SK-N-MC (cell line): ENCODE measurements around the gene SP2.

Experiments
- DNase-seq: peaks from one replicate; pipeline ENCODE4 v3.0.0-alpha.2; 2011; ENCODE audit warnings: low read depth, low spot score
- H3K27ac ChIP-seq: fragments of 200-600 bp; sonication (generic); 2 replicates; pipeline ENCODE4 v1.5.1; 2016; ENCODE audit warnings: mixed run types
- H3K36me3 ChIP-seq: fragments of 200-600 bp; sonication (generic); 2 replicates; pipeline ENCODE4 v1.6.1; 2017; ENCODE audit warnings: antibody characterized with exemption, low read length, mixed read lengths; ENCODE audit not compliant: insufficient read depth
- H3K4me3 ChIP-seq: fragments of 200-600 bp; sonication (generic); 2 replicates; pipeline ENCODE4 v1.5.1; 2016
- H3K9ac ChIP-seq: fragments of 200-600 bp; sonication (generic); 2 replicates; pipeline ENCODE4 v1.8.0; 2017; ENCODE audit warnings: mixed run types, mixed read lengths; ENCODE audit not compliant: insufficient read length
- H3K9me3 ChIP-seq: fragments of 200-600 bp; sonication (generic); 2 replicates; pipeline ENCODE4 v1.6.1; 2017; ENCODE audit warnings: low read depth, mild to moderate bottlenecking, antibody characterized with exemption, low read length, moderate library complexity, mixed read lengths
- EZH2 ChIP-seq: fragments of 200-600 bp; sonication (generic); IDR thresholded peaks from one replicate; pipeline ENCODE4 v1.6.1; 2017; ENCODE audit warnings: antibody characterized with exemption
- FOXP2 ChIP-seq: optimal IDR thresholded peaks from 2 replicates; pipeline ENCODE3; 2011; ENCODE audit warnings: mild to moderate bottlenecking, moderate library complexity; ENCODE audit not compliant: insufficient read depth; ENCODE audit errors: extremely low read length, control extremely low read depth
- POLR2AphosphoS5 ChIP-seq: IDR thresholded peaks from 2 replicates; pipeline ENCODE4 v1.6.1; 2012; ENCODE audit warnings: mild to moderate bottlenecking, low read depth, low read length, borderline replicate concordance

The SP2 gene

DNA sequence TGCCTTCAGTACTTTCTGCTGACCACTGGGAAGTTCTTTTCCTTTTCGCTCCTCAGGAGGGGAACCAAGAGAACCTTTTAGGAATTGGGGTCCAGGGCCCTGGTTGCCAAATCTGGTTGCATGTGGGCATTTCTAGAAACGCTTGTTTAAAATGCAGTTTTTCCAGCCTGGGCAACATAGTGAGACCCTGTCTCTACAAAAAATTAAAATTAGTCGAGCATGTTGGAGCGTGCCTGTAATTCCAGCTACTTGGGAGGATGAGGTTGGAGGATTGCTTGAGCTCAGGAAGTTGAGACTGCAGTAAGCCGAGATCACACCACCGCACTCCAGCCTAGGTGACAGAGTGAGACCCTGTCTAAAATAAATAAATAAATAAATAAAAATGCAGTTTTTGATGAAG, 46.5 kb downstream of the SP2 start:
- H3K9me3 ChIP-seq, result no peaks in the 10 kb centered on the region
- TF ChIP-seq POLR2AphosphoS5 (no peak), EZH2 (no peak), FOXP2 (no peak)
- H3K36me3 ChIP-seq, result no peaks in the 10 kb centered on the region; the same call in 1 of the 2 replicates
- peak overlapping the region; percentile 87 for H3K4me3 ChIP-seq
- H3K27ac ChIP-seq, result no peak overlapping the region
- no peak overlapping the region for H3K9ac ChIP-seq
- no peak for DNase-seq

DNA sequence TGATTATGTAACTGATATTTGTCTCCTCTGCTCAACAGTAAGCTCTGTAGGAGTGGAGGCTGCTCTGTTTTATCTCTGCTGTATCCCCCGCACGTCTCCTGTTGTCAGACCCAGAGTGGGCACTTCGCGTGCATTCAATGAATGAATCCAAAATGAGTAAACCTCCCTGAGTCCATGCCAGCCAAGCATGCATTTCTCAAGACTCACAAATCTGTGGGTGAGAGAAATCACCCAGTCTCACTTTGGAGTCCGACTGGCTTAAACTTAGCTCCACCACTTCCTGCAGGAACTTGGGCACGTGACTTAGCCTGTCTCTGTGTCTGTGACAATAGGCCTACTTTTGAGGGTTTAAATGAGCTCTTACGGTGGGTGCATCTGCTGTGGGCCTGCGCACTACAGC, 49.0 kb downstream of the SP2 start:
- Histone ChIP-seq H3K27ac (no peak overlapping the region), H3K9ac (no peak overlapping the region), H3K9me3 (no peaks in the 10 kb centered on the region), H3K36me3 (no peaks in the 10 kb centered on the region; the same call in 1 of the 2 replicates), H3K4me3 (no peak overlapping the region)
- TF ChIP-seq POLR2AphosphoS5 (no peak), EZH2 (no peak), FOXP2 (no peak)
- no peak for DNase-seq

DNA sequence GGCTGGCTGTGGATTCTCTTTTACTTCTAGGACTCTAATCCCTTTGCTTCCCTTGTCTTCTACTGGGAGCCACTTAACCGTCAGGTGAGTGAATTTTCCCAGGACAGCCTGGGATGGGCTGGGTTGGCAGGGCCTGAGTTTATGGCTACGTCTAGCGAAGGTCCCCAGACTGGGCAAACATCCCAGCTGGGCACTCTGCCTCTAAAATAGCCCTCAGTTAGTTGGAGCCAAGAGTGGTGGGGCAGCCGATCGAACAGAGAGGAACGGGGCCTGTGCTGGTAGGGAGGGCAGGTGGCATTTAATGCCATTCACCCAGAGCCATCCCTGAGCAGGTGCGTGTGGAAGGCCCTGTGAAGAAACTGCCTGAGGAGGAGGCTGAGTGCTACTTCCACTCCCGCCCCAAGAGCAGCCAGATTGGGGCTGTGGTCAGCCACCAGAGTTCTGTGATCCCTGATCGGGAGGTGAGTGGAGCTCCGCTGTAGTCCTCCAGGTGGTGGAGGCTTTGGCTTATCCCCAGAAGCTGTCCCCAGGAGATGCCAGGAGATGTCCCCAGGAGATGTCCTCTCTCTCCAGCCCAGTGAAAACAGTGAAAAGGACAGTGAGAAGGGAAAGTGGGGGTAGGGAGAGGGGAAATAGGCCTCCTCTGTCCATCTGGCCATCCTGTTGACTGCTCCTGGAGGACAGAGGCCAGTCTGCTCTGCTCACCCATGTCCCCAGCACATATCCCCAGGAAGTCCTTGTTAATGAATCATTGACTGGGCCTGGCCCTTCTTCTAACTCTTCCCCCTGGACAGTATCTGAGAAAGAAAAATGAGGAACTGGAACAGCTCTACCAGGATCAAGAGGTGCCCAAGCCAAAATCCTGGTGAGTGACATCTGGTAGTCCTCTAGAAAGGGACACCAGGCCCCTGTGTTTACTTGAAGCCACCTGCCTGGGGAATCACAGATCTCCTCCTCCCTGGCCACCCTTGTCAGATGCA, 49.8 kb downstream of the SP2 start:
- TF ChIP-seq FOXP2 (no peak), EZH2 (no peak)
- Histone ChIP-seq H3K9me3 (no peaks in the 10 kb centered on the region), H3K27ac (no peak overlapping the region), H3K4me3 (no peak overlapping the region), H3K9ac (no peak overlapping the region), H3K36me3 (no peaks in the 10 kb centered on the region; the same call in 1 of the 2 replicates)
- DNase-seq, result no peak

DNA sequence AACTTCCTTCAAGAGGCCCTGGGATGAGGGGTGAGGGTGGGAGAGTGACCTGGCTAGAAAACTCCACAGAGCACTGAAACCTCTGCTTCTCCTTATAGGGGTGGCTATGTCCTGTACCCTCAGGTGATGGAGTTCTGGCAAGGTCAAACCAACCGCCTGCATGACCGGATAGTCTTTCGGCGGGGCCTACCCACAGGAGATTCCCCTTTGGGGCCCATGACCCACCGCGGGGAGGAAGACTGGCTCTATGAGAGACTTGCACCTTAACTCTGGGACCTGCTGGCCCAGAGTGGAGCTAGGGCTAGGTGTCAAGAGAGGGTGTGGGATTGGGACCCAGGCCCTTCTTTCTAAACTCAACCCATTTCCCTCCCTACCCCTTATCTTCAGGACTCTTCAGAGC, 50.5 kb downstream of the SP2 start:
- H3K27ac ChIP-seq, result no peak overlapping the region
- TF ChIP-seq FOXP2 (no peak), POLR2AphosphoS5 (no peak), EZH2 (no peak)

DNA sequence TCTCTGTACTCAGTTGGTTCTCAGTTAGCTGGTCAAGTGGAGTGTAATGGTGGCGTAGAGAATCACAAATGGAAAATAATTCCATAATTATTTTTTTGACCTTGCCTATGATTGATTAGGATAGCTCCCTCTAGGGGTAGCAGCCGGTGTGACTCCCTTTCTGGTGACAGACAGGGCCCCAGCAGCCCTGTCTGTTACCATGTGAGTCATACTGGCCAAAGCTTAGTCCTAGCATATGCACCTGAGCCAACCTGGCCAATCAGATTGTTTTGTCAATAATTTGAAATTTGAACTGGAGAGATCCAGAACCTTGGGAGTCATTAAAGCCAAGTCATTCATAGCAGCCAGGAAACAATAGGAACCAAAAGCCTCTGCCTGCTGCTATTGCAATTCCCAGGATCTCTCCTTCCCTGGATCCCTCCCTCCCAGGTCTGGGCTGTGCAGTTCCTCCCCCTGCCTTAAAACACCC, 50.9 kb downstream of the SP2 start:
- no peak overlapping the region for H3K9ac ChIP-seq
- H3K36me3 ChIP-seq, result no peaks in the 10 kb centered on the region; the same call in 1 of the 2 replicates
- no peak overlapping the region for H3K27ac ChIP-seq
- H3K9me3 ChIP-seq, result no peaks in the 10 kb centered on the region
- TF ChIP-seq EZH2 (no peak), FOXP2 (no peak), POLR2AphosphoS5 (no peak)
- H3K4me3 ChIP-seq, result no peak overlapping the region
- DNase-seq, result no peak

More for the DNA sequence above, 50.5 kb downstream of the SP2 start:
- H3K36me3 ChIP-seq, result no peaks in the 10 kb centered on the region; the same call in 1 of the 2 replicates
- no peak for DNase-seq
- H3K4me3 ChIP-seq, result no peak overlapping the region
- H3K9me3 ChIP-seq, result no peaks in the 10 kb centered on the region
- no peak overlapping the region for H3K9ac ChIP-seq

DNA sequence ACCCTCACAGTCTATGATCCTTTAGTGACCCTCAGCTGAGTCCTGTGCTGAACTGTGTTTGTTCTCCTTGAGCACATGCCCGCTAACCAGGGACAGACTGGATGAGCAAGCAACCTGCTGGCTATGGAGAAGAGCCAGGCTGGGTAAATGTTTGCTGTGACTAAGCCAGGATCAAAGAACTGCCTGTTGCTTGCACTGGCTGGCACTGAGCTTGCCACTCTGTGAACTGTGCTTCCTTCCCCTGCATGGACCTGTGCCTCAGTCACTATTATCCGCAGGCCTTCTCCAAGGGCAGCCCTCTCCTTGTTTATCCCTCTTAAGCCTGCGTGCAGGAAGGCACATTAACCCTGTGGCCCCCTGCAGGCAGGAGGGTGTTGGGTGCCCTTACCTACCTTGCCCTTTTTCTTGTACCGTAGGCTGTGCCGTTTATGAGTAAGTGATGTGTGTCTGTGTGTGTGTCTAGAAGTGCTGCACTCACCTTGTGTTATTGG, 52.7 kb downstream of the SP2 start:
- no peak for DNase-seq
- H3K36me3 ChIP-seq, result no peaks in the 10 kb centered on the region; the same call in 1 of the 2 replicates
- no peak overlapping the region for H3K4me3 ChIP-seq
- no peak overlapping the region for H3K27ac ChIP-seq
- H3K9me3 ChIP-seq, result no peaks in the 10 kb centered on the region
- H3K9ac ChIP-seq, result no peak overlapping the region
- TF ChIP-seq POLR2AphosphoS5, result no peak
- no peak for TF ChIP-seq EZH2
- TF ChIP-seq FOXP2, result no peak

DNA sequence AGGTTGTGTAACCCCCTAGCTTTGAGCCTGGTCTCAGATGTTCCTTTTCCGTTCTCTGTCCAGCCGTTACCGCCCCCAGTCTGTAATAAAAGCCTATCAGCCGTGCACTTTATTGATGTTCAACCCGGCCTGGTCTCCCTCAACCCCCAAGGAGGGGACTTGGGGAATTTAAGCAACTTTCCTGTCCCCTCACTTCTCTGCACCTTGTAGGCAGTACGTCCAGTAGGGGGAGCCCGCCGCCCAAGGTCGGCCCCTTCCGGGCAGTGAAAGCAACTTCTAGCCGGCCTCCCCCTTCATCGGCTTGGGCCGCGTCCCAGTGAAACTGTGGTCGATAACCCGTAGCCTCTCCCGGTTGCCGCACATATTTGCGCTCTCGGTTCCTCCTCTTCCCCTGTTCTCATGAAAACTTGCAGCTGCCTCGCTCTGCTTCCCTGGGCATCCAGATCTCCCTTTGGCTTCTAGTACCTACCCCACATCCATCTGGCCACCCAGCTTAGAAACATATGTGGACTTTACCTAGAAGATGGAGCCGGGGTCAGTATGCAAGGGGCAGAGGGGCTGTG, 53.2 kb downstream of the SP2 start:
- TF ChIP-seq EZH2, result no peak
- no peak for TF ChIP-seq FOXP2
- no peak for TF ChIP-seq POLR2AphosphoS5
- Histone ChIP-seq H3K36me3 (no peaks in the 10 kb centered on the region; the same call in 1 of the 2 replicates), H3K9ac (no peak overlapping the region), H3K4me3 (no peak overlapping the region), H3K9me3 (no peaks in the 10 kb centered on the region), H3K27ac (no peak overlapping the region)
- DNase-seq, result no peak

DNA sequence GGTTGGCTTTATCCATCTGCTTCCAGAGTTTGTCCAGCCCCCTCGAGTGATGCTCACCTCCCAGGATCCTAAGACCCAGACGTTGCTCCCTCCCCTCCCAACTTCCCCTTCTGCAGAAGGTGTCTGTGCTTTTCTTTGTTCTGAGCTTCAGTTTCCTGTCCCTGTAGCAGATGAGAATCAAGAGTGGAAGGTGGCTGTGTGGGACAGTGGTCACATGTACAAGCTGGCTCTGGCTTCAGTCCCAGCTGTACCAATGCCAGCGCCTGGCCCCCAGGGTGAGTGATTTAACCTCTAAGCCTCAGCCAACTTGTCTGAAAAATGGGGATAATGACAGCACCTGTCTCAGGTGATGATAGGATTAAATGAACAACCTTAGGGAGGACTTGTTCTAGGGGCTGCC, 53.9 kb downstream of the SP2 start:
- no peak for DNase-seq
- no peaks in the 10 kb centered on the region; the same call in 1 of the 2 replicates for H3K36me3 ChIP-seq
- no peaks in the 10 kb centered on the region for H3K9me3 ChIP-seq
- TF ChIP-seq EZH2 (no peak), FOXP2 (no peak), POLR2AphosphoS5 (no peak)
- H3K4me3 ChIP-seq, result no peak overlapping the region
- H3K9ac ChIP-seq, result no peak overlapping the region
- no peak overlapping the region for H3K27ac ChIP-seq

DNA sequence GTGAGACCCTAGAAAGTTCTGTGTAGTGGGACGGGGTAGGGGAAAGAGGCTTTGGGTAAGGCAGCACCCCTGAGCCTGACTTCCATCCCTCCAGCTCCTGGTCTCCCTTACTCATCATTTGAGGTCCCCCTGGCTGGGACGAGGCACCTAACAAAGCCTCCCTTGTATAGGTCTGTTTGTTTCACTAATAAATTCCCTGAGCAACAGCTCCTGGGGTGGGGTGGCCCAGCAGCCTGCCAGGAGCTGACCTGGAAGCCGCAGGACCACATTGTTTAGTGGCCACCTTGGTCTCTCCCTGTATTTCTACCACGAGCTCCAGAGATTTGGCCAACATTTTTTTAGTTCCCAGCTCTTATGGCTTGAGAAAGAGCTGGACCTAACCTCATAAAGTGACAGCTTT, 54.4 kb downstream of the SP2 start:
- H3K9ac ChIP-seq, result no peak overlapping the region
- DNase-seq, result no peak
- no peak for TF ChIP-seq EZH2
- TF ChIP-seq FOXP2, result no peak
- no peak for TF ChIP-seq POLR2AphosphoS5
- H3K9me3 ChIP-seq, result no peaks in the 10 kb centered on the region
- no peak overlapping the region for H3K4me3 ChIP-seq
- H3K36me3 ChIP-seq, result no peaks in the 10 kb centered on the region; the same call in 1 of the 2 replicates
- H3K27ac ChIP-seq, result no peak overlapping the region
